Measurements from ENCODE around the gene CCDC197.

The CCDC197 gene

DNA sequence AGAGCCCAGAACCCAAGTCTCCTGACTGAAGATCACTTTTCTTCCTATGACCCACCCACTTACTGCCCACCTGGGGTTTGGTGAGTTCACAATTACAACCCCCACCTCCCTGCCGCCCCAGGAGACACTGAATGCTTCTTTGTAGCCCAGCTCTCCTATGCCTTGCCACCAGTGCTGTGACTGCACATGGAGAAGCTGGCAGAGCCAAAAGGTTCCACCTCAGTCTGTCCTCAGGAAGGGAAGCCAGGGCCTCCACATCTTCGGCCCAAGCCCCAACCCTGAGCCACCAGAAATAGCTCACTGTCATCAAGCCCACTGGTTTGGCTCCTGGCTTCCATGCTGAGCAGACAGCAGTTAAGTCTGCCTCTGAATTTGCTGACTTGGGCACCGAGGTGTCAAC is 54.7 kb downstream of the CCDC197 start:
- in situ Hi-C loops (cut with MboI; ENCODE audit: low pct_unique_long_range_greater_than_20kb, low sequenced_read_pairs, unreplicated experiment), result no loop called here
- TF ChIP-seq, protein P1, sequence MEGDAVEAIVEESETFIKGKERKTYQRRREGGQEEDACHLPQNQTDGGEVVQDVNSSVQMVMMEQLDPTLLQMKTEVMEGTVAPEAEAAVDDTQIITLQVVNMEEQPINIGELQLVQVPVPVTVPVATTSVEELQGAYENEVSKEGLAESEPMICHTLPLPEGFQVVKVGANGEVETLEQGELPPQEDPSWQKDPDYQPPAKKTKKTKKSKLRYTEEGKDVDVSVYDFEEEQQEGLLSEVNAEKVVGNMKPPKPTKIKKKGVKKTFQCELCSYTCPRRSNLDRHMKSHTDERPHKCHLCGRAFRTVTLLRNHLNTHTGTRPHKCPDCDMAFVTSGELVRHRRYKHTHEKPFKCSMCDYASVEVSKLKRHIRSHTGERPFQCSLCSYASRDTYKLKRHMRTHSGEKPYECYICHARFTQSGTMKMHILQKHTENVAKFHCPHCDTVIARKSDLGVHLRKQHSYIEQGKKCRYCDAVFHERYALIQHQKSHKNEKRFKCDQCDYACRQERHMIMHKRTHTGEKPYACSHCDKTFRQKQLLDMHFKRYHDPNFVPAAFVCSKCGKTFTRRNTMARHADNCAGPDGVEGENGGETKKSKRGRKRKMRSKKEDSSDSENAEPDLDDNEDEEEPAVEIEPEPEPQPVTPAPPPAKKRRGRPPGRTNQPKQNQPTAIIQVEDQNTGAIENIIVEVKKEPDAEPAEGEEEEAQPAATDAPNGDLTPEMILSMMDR (IDR thresholded peaks at IDR 0.05; ENCODE audit: extremely low read depth, insufficient read depth, missing control alignments), result no peak

DNA sequence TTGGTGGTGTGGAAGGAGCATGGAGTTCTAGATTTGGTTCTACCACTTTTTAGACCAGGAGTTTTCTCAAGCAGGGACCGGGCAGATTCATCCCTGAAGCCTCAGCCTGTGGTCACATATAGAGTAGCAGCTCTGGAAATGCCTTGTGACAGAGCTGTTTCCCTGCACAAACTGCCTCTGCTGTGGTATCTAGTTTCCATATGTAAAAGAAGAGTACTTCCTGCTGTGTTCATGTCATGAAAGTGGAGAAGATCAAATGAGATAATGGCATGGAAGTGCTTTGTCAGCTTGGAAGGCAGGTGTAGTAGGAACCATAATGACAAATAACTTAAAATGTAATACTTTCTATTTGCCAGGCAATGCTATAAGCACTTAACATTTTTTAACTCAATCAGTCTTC is 55.1 kb downstream of the CCDC197 start:
- in situ Hi-C loops (cut with MboI; ENCODE audit: low pct_unique_long_range_greater_than_20kb, low sequenced_read_pairs, unreplicated experiment), result no loop called here
- DNase-seq (ENCODE audit: low spot score), result no peak

More for the DNA sequence above, 54.7 kb downstream of the CCDC197 start:
- no peak for DNase-seq (ENCODE audit: low spot score)

DNA sequence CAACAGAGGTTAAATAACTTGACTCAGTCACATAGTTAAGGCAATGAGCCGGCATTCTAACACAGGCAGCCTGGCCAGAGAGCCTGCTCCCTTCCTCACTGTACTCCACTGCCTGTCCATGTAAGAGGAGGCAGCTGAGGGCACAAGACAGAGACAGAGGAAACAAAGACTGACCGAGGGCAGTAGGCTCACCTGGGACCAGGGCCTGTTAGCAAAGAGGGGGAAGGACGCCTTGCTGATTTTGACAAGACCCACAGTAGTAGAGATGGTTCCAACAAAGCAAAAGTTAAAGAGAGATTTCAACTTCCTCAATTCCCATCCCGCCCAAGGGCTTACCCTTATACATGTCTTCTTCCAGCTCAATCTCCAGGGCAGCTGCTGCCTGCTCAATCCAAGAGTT is 55.6 kb downstream of the CCDC197 start:
- TF ChIP-seq, protein P1 (IDR thresholded peaks at IDR 0.05; ENCODE audit: extremely low read depth, insufficient read depth, missing control alignments), result no peak
- in situ Hi-C loops (cut with MboI; ENCODE audit: low pct_unique_long_range_greater_than_20kb, low sequenced_read_pairs, unreplicated experiment), result no loop called here
- DNase-seq (ENCODE audit: low spot score), result no peak

More for the DNA sequence above, 55.1 kb downstream of the CCDC197 start:
- TF ChIP-seq, protein P1 (IDR thresholded peaks at IDR 0.05; ENCODE audit: extremely low read depth, insufficient read depth, missing control alignments), result no peak

DNA sequence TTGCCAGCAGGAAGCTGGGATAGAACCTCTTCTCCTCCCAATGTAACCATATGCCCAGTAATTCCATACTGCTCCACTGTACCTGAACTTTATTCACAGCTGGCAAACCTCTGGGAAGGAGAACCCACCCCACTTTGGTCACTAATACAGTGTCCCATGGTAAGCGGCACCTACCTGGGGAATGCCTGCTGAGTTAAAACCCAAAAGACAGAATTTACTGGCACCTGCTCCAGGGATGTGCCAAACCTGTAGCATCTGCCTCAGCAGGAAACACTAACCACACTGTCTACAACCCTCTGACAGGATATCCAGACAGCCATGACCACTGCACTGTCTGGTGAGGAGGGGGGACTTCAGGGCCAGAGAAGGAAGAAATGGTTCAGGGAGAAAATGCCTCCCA is 57.3 kb downstream of the CCDC197 start:
- in situ Hi-C loops (cut with MboI; ENCODE audit: low pct_unique_long_range_greater_than_20kb, low sequenced_read_pairs, unreplicated experiment), result no loop called here
- no peak for DNase-seq (ENCODE audit: low spot score)
- TF ChIP-seq, protein P1 (IDR thresholded peaks at IDR 0.05; ENCODE audit: extremely low read depth, insufficient read depth, missing control alignments), result no peak

DNA sequence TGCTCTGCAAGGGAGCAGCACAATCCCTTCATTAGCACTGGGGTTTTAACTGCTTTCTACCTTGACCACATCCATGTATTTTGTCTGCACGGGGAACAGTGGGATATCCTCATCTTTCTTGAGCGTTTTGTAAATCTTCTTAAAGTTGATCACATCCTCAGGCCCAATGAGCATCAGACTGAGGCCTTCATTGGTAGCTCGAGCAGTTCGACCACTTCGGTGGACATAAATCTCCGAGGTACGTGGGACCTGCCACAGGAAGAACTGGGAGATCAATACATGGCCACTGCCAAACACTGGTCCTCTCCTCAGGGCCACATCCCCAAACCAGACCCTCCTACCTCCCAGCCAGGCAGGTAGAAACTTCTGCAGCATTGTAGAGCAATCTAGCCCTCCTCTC is 57.8 kb downstream of the CCDC197 start:
- in situ Hi-C loops (cut with MboI; ENCODE audit: low pct_unique_long_range_greater_than_20kb, low sequenced_read_pairs, unreplicated experiment), result no loop called here

DNA sequence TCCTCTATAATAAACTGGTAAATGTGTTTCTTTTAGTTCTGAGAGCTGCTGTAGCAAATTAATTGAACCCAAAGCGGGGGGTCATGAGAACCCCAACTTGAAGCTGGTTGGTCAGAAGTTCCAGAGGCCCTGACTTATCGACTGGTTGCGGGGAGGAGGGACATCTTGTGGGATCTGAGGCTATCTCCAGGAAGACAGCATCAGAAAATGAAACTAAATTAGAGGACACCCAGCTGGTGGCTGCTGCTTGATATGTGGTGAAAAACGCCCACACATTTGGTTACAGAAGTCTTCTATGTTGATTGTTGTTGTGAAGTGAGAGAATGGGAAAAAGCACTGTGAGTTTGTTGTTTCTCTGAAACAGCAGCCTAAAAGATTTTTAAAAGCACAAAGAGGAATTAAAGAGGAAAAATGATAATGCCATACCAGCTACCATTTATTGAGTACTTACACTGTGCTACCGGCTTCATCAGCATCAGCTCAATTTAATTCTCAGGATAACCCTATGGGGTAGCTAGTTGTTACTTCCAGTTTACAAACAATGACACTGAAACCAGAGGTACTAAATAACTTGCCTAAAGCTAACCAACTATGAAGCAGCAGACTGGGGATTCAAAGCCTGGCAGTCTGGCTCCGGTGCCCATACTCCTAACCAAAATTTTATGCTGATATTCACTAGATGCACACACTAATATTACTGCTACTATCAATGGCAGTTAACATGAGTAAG is 59.6 kb downstream of the CCDC197 start:
- in situ Hi-C loops (cut with MboI; ENCODE audit: low pct_unique_long_range_greater_than_20kb, low sequenced_read_pairs, unreplicated experiment), result no loop called here
- TF ChIP-seq, protein P1 (IDR thresholded peaks at IDR 0.05; ENCODE audit: extremely low read depth, insufficient read depth, missing control alignments), result no peak
- no peak for DNase-seq (ENCODE audit: low spot score)

More for the DNA sequence above, 57.8 kb downstream of the CCDC197 start:
- TF ChIP-seq, protein P1 (IDR thresholded peaks at IDR 0.05; ENCODE audit: extremely low read depth, insufficient read depth, missing control alignments), result no peak
- no peak for DNase-seq (ENCODE audit: low spot score)
